ENCODE results near the gene DSC1. TPM values are rescaled to one million over a fixed set of nuclear protein-coding genes. Genes with fewer than 3 reads are reported as not detected.

Gene DSC1
- total RNA-seq, 1 experiment from 2014 or later: not detected

- Histone ChIP-seq H3K4me2 (ENCODE audit: low read length) (no peak overlapping the region), H2AFZ (ENCODE audit: low read length) (no peak overlapping the region), H3K79me2 (ENCODE audit: low read length) (no peaks in the 10 kb centered on the region), H3K27ac (ENCODE audit: low read length) (no peak overlapping the region), H3F3A (ENCODE audit: low read length, unreplicated experiment) (no peaks in the 10 kb centered on the region), H3K4me3 (ENCODE audit: low read length) (no peak overlapping the region), H3K27me3 (ENCODE audit: low read length) (no peaks in the 10 kb centered on the region), H3K9me2 (replicated peaks; ENCODE audit: low read length) (no peaks in the 10 kb centered on the region), H3K4me1 (ENCODE audit: insufficient read depth, low read length) (no peaks in the 10 kb centered on the region), H4K20me1 (ENCODE audit: low read length) (no peaks in the 10 kb centered on the region), H3K36me3 (ENCODE audit: low read depth, low read length) (no peaks in the 10 kb centered on the region), H3K9me3 (ENCODE audit: low read length) (no peaks in the 10 kb centered on the region), H3K9ac (ENCODE audit: low read length) (no peak overlapping the region)
- ATAC-seq: no peak
- TF ChIP-seq EZH2 (IDR thresholded peaks at IDR 0.05; ENCODE audit: low read length, unreplicated experiment) (no peak), EZH2phosphoT487 (IDR thresholded peaks at IDR 0.05; ENCODE audit: borderline replicate concordance, low read length) (no peak), CTCF (conservative IDR thresholded peaks at IDR 0.05; ENCODE audit: low read depth, low read length) (no peak)
- no TSS peak for BruUV-seq (replicated peaks)
- no peak for DNase-seq
- POLR2A ChIA-PET (ENCODE audit: unreplicated experiment): interaction anchor here (0.7 kb wide), 1 partner anchor 137 kb away, joined by 4 read pairs; no protein-coding TSS in a partner anchor
- CTCF ChIA-PET: no interaction called here
- intact Hi-C loops (cut with micrococcal nuclease): no loop called here
Observed at GRCh38 chr18:31176531-31176930, 13.9 kb upstream of the DSC1 start.

GRCh38 chr18:31171144-31171839 lies 8.6 kb upstream of the DSC1 start:
- H3K27ac ChIP-seq (ENCODE audit: low read length): no peak overlapping the region
- no peaks in the 10 kb centered on the region for H3F3A ChIP-seq (ENCODE audit: low read length, unreplicated experiment)
- no peak overlapping the region for H2AFZ ChIP-seq (ENCODE audit: low read length)
- intact Hi-C loops (cut with micrococcal nuclease): no loop called here
- H3K4me2 ChIP-seq (ENCODE audit: low read length): no peak overlapping the region
- no TSS peak for BruUV-seq (replicated peaks)
- no peaks in the 10 kb centered on the region for H3K36me3 ChIP-seq (ENCODE audit: low read depth, low read length)
- H3K9ac ChIP-seq (ENCODE audit: low read length): no peak overlapping the region
- no peak overlapping the region for H3K4me3 ChIP-seq (ENCODE audit: low read length)
- no peaks in the 10 kb centered on the region for H3K9me3 ChIP-seq (ENCODE audit: low read length)
- H3K27me3 ChIP-seq (ENCODE audit: low read length): no peaks in the 10 kb centered on the region
- no peak for DNase-seq
- ChIA-PET POLR2A (ENCODE audit: unreplicated experiment) (no interaction called here), CTCF (no interaction called here)
- H3K9me2 ChIP-seq (replicated peaks; ENCODE audit: low read length): no peaks in the 10 kb centered on the region
- no peak for ATAC-seq
- H3K79me2 ChIP-seq (ENCODE audit: low read length): no peaks in the 10 kb centered on the region
- no peaks in the 10 kb centered on the region for H3K4me1 ChIP-seq (ENCODE audit: insufficient read depth, low read length)
- TF ChIP-seq EZH2 (IDR thresholded peaks at IDR 0.05; ENCODE audit: low read length, unreplicated experiment): no peak
- no peak for TF ChIP-seq CTCF (conservative IDR thresholded peaks at IDR 0.05; ENCODE audit: low read depth, low read length)
- no peak for TF ChIP-seq EZH2phosphoT487 (IDR thresholded peaks at IDR 0.05; ENCODE audit: borderline replicate concordance, low read length)
- H4K20me1 ChIP-seq (ENCODE audit: low read length): no peaks in the 10 kb centered on the region

GRCh38 chr18:31170335-31170734 lies 7.7 kb upstream of the DSC1 start:
- Histone ChIP-seq H2AFZ (ENCODE audit: low read length) (no peak overlapping the region), H3K4me1 (ENCODE audit: insufficient read depth, low read length) (no peaks in the 10 kb centered on the region), H3K27ac (ENCODE audit: low read length) (no peak overlapping the region), H3F3A (ENCODE audit: low read length, unreplicated experiment) (no peaks in the 10 kb centered on the region), H3K4me2 (ENCODE audit: low read length) (no peak overlapping the region), H3K4me3 (ENCODE audit: low read length) (no peak overlapping the region), H3K9me3 (ENCODE audit: low read length) (no peaks in the 10 kb centered on the region), H3K79me2 (ENCODE audit: low read length) (no peaks in the 10 kb centered on the region), H3K9me2 (replicated peaks; ENCODE audit: low read length) (no peaks in the 10 kb centered on the region), H3K36me3 (ENCODE audit: low read depth, low read length) (no peaks in the 10 kb centered on the region), H3K9ac (ENCODE audit: low read length) (no peak overlapping the region), H3K27me3 (ENCODE audit: low read length) (no peaks in the 10 kb centered on the region), H4K20me1 (ENCODE audit: low read length) (no peaks in the 10 kb centered on the region)
- ChIA-PET CTCF (no interaction called here), POLR2A (ENCODE audit: unreplicated experiment) (no interaction called here)
- TF ChIP-seq CTCF (conservative IDR thresholded peaks at IDR 0.05; ENCODE audit: low read depth, low read length) (no peak), EZH2phosphoT487 (IDR thresholded peaks at IDR 0.05; ENCODE audit: borderline replicate concordance, low read length) (no peak), EZH2 (IDR thresholded peaks at IDR 0.05; ENCODE audit: low read length, unreplicated experiment) (no peak)
- intact Hi-C loops (cut with micrococcal nuclease): no loop called here
- BruUV-seq (replicated peaks): no TSS peak
- DNase-seq (no peak), ATAC-seq (no peak)
